Uterus (tissue), 2 donors: Measurements from ENCODE around the gene OARD1.

Source experiments
- POLR2A ChIP-seq, 2 donors: fragments of 450-650 bp; IDR thresholded peaks; one replicate each; pipeline ENCODE4 v1.6.1; 2016; ENCODE audit warnings: antibody characterized with exemption in 2 of 2, mild to moderate bottlenecking in 1 of 2, moderate library complexity in 1 of 2
- TF ChIP-seq, protein P1 (sequence below), 4 experiments: fragments of 200-600 bp in 2 of 4; fragments of 450-650 bp in 2 of 4; sonication (generic) in 2 of 4; IDR thresholded peaks; one replicate each; pipeline ENCODE4 v1.5.1; 2016 to 2019; ENCODE audit warnings: antibody characterized with exemption in 4 of 4, mild to moderate bottlenecking in 2 of 4, moderate library complexity in 1 of 4

DNA sequence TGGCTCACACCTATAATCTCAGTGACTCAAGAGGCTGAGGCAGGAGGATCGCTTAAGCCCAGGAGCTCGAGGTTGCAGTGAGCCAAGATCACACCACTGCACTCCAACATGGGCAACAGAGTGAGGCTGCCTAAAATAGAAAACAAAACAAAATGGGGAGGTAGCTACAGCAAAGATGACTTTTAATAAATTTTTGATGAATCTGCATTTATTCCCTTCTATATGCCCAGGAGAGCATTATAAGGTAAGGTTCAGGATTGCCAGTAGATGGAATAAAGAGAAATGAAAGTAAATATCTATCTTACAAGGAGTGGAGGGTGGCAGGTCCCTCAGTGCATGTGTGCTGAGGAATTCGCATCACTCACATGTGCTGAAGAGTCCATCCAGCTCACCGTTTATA, 57.4 kb downstream of the OARD1 start:
- TF ChIP-seq, protein P1, sequence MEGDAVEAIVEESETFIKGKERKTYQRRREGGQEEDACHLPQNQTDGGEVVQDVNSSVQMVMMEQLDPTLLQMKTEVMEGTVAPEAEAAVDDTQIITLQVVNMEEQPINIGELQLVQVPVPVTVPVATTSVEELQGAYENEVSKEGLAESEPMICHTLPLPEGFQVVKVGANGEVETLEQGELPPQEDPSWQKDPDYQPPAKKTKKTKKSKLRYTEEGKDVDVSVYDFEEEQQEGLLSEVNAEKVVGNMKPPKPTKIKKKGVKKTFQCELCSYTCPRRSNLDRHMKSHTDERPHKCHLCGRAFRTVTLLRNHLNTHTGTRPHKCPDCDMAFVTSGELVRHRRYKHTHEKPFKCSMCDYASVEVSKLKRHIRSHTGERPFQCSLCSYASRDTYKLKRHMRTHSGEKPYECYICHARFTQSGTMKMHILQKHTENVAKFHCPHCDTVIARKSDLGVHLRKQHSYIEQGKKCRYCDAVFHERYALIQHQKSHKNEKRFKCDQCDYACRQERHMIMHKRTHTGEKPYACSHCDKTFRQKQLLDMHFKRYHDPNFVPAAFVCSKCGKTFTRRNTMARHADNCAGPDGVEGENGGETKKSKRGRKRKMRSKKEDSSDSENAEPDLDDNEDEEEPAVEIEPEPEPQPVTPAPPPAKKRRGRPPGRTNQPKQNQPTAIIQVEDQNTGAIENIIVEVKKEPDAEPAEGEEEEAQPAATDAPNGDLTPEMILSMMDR (IDR thresholded peaks at IDR 0.05) = no peak
- TF ChIP-seq POLR2A (IDR thresholded peaks at IDR 0.05) = no peak
